HCT116 (cell line): ENCODE measurements around the gene TEKT2. TPM values are rescaled to one million over a fixed set of nuclear protein-coding genes. Genes with fewer than 3 reads are reported as not detected.

Experiments used
- ATAC-seq: fragments of 200-7000 bp; cut with Tn5 transposase; 2 replicates; pipeline ENCODE4 v1.9.1; 2020; ENCODE audit warnings: mild to moderate bottlenecking, moderate library complexity
- BruUV-seq: library from RNA; stranded (reverse); fragments of 400-500 nt; replicated peaks from 2 replicates; lab custom pipeline; 2021; lab: Mats Ljungman, UMichigan
- CTCF ChIA-PET: fragments of 300-600 bp; sonication (Branson Sonifier 250); formaldehyde crosslinking; loops from one replicate; lab custom pipeline; 2021; ENCODE audit warnings: antibody characterized with exemption; lab: Charles Lee
- POLR2A ChIA-PET: fragments of 300-600, 350-600 bp; sonication (Branson Sonifier 250); formaldehyde crosslinking; loops from one replicate; lab custom pipeline; 2021; ENCODE audit warnings: antibody characterized with exemption; lab: Charles Lee
- RAD21 ChIA-PET, 2 experiments: fragments of 300-600 bp; sonication (Branson Sonifier 250); formaldehyde crosslinking; loops; one replicate each; lab custom pipeline; 2023; ENCODE audit warnings: low total read pairs in 2 of 2; ENCODE audit not compliant: uncharacterized antibody in 2 of 2, unreplicated experiment in 2 of 2, low non-redundant PET in 1 of 2; lab: Charles Lee
- DNase-seq: peaks from one replicate; pipeline ENCODE4 v3.0.0-alpha.2; 2010; ENCODE audit warnings: low read depth, low spot score
- H2AFZ ChIP-seq: fragments of 200-600 bp; shearing (Covaris generic), sonication (generic); 2 replicates; pipeline ENCODE4 v1.6.1; 2017; ENCODE audit warnings: low read depth, mixed run types, mixed read lengths, antibody characterized with exemption, low read length; ENCODE audit not compliant: poor library complexity, severe bottlenecking
- H3K27ac ChIP-seq: 2 replicates; pipeline ENCODE4 v1.5.1; 2012; ENCODE audit warnings: low read depth, low read length
- H3K27me3 ChIP-seq: fragments of 200-600 bp; sonication (generic); 2 replicates; pipeline ENCODE4 v1.6.1; 2016; ENCODE audit warnings: mixed run types, low read length, mixed read lengths; ENCODE audit not compliant: insufficient read depth
- H3K36me3 ChIP-seq, 2 experiments: fragments of 200-500 bp in 1 of 2; fragments of 200-600 bp in 1 of 2; sonication (Bioruptor generic) in 1 of 2; sonication (generic) in 1 of 2; 2 replicates each; pipeline versions ENCODE4 v1.5.1 to v1.6.1; 2014 to 2016; ENCODE audit warnings: low read length in 2 of 2, inconsistent platforms in 1 of 2, mixed read lengths in 1 of 2, mixed run types in 1 of 2; ENCODE audit not compliant: insufficient read depth in 2 of 2, control insufficient read depth in 1 of 2
- H3K4me1 ChIP-seq, 2 experiments: fragments of 200-600 bp in 1 of 2; sonication (generic) in 1 of 2; 2 replicates each; pipeline versions ENCODE4 v1.5.1 to v1.6.1; 2012 to 2017; ENCODE audit warnings: low read length in 2 of 2, inconsistent platforms in 1 of 2, mild to moderate bottlenecking in 1 of 2, mixed read lengths in 1 of 2, mixed run types in 1 of 2, moderate library complexity in 1 of 2; ENCODE audit not compliant: insufficient read depth in 2 of 2, control insufficient read depth in 1 of 2
- H3K4me2 ChIP-seq: fragments of 200-600 bp; sonication (generic); 2 replicates; pipeline ENCODE4 v1.6.1; 2017; ENCODE audit warnings: mixed run types, low read length, mixed read lengths
- H3K4me3 ChIP-seq, 2 experiments: fragments of 200-600 bp in 1 of 2; sonication (generic) in 1 of 2; replicated peaks in 1 of 2; 2 replicates each; pipeline ENCODE4 v1.5.1; 2011 to 2016; ENCODE audit warnings: low read length in 2 of 2, control low read depth in 1 of 2, low read depth in 1 of 2, mild to moderate bottlenecking in 1 of 2, mixed read lengths in 1 of 2, mixed run types in 1 of 2
- H3K79me2 ChIP-seq: fragments of 200-600 bp; sonication (generic); 2 replicates; pipeline ENCODE4 v1.6.1; 2017; ENCODE audit warnings: mild to moderate bottlenecking, mixed run types, low read length, moderate library complexity, mixed read lengths; ENCODE audit not compliant: insufficient read depth
- H3K9ac ChIP-seq: fragments of 200-600 bp; sonication (generic); 2 replicates; pipeline ENCODE4 v1.6.1; 2016; ENCODE audit warnings: low read length, mixed read lengths
- H3K9me2 ChIP-seq: fragments of 200-600 bp; sonication (generic), shearing (Covaris generic); 2 replicates; pipeline ENCODE4 v1.6.1; 2017; ENCODE audit warnings: mixed run types, mild to moderate bottlenecking, moderate library complexity; ENCODE audit not compliant: insufficient read depth
- H3K9me3 ChIP-seq, 2 experiments: fragments of 200-500 bp in 1 of 2; fragments of 200-600 bp in 1 of 2; sonication (Bioruptor generic) in 1 of 2; sonication (generic) in 1 of 2; 2 replicates each; pipeline ENCODE4 v1.6.1; 2014 to 2017; ENCODE audit warnings: low read length in 2 of 2, mixed read lengths in 2 of 2, inconsistent platforms in 1 of 2, low read depth in 1 of 2, mild to moderate bottlenecking in 1 of 2, mixed run types in 1 of 2, moderate library complexity in 1 of 2; ENCODE audit not compliant: control insufficient read depth in 1 of 2, insufficient read depth in 1 of 2
- H4K20me1 ChIP-seq: fragments of 200-600 bp; sonication (generic), shearing (Covaris generic); 2 replicates; pipeline ENCODE4 v1.6.1; 2017; ENCODE audit warnings: mixed run types, mild to moderate bottlenecking, moderate library complexity; ENCODE audit not compliant: insufficient read depth
- EZH2phosphoT487 ChIP-seq: fragments of 200-600 bp; IDR thresholded peaks from 2 replicates; pipeline ENCODE4 v1.6.1; 2018; ENCODE audit warnings: antibody characterized with exemption, borderline replicate concordance
- FOSL1 ChIP-seq: IDR thresholded peaks from 2 replicates; pipeline ENCODE4 v1.6.1; 2012; ENCODE audit warnings: low read depth
- RAD21 ChIP-seq: IDR thresholded peaks from 2 replicates; pipeline ENCODE4 v1.6.1; 2012; ENCODE audit warnings: low read depth, mild to moderate bottlenecking
- ZNF274 ChIP-seq: fragments of 200-500 bp; sonication (Bioruptor generic); IDR thresholded peaks from 2 replicates; pipeline ENCODE4 v1.6.1; 2014; ENCODE audit warnings: mild to moderate bottlenecking, low read depth, low read length, inconsistent platforms
- intact Hi-C: fragments of 100-400 bp; cut with micrococcal nuclease; formaldehyde crosslinking; loops from 2 replicates; pipeline ENCODE4 v1.10.0; 2022
- total RNA-seq: library from RNA; stranded (reverse); gene quantifications from one replicate; pipeline ENCODE4 v1.2.1, GENCODE V29; 2021; ENCODE audit not compliant: unreplicated experiment
- TF ChIP-seq, protein P1 (sequence below): IDR thresholded peaks from 2 replicates; pipeline ENCODE4 v1.6.1; 2012; ENCODE audit warnings: low read depth
- TF ChIP-seq, protein P2 (sequence below), 3 experiments: fragments of 200-600 bp in 1 of 3; sonication (generic) in 1 of 3; IDR thresholded peaks in 2 of 3; conservative IDR thresholded peaks in 1 of 3; 2 replicates each; pipeline ENCODE4 v1.5.1; 2012 to 2017; ENCODE audit warnings: low read depth in 2 of 3, low read length in 2 of 3, antibody characterized with exemption in 1 of 3, borderline replicate concordance in 1 of 3, control low read depth in 1 of 3, mild to moderate bottlenecking in 1 of 3, mixed read lengths in 1 of 3, mixed run types in 1 of 3, moderate library complexity in 1 of 3; ENCODE audit not compliant: insufficient read depth in 1 of 3

The TEKT2 gene
- total RNA-seq, 1 experiment from 2014 or later: not detected

DNA sequence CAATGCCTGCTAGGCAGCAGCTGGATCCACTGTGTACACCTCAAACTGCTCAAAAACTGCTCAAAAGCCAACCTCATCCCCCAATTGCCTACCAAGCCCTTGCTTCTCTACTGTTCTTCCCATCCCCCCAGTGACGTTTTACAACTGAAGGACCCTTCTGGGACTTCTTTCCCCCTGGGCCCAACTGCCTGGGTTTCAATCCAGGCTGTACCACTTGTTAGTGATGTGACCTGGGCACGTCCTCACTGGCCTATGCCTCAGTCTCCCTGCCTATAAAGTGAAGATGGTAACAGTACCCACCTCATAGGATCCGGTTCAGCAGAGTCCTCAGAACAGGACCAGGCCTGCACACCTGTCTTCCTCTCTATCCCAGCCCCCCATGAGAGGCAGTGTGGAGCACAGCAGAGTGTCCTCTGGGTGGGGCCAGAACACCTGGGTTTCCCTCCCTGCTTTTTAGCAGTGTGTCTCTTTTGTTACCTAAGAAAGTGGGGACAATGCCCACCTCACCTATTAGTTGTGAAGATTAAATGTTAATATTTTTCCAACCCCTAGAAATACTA is 1.9 kb upstream of the TEKT2 start:
- intact Hi-C loops: loop anchor here (10.0 kb wide), 1 partner anchor 227 kb away; no protein-coding TSS in a partner anchor
- H3K4me1 ChIP-seq: peaks cover 0 to 6% of the 10 kb centered on the region in 2 experiments; a peak in 2 of 4 replicates
- no peaks in the 10 kb centered on the region for H3K79me2 ChIP-seq
- no peak overlapping the region for H3K4me2 ChIP-seq
- no peak overlapping the region for H3K4me3 ChIP-seq
- ChIA-PET RAD21 (no interaction called here), POLR2A (no interaction called here), CTCF (interaction anchor here (0.6 kb wide), 1 partner anchor 9 kb away, joined by 3 read pairs; no protein-coding TSS in a partner anchor)
- no peaks in the 10 kb centered on the region for H4K20me1 ChIP-seq
- H3K9me2 ChIP-seq: no peaks in the 10 kb centered on the region
- no peak overlapping the region for H3K27ac ChIP-seq
- no peak overlapping the region for H3K9ac ChIP-seq
- H3K27me3 ChIP-seq: no peaks in the 10 kb centered on the region
- no peak for DNase-seq
- ATAC-seq: peak; percentile 75
- H3K9me3 ChIP-seq: no peaks in the 10 kb centered on the region
- TF ChIP-seq ZNF274 (no peak), EZH2phosphoT487 (no peak), FOSL1 (no peak), RAD21 (peak; percentile 8; the same call in 1 of the 2 replicates)
- TF ChIP-seq, protein P1, sequence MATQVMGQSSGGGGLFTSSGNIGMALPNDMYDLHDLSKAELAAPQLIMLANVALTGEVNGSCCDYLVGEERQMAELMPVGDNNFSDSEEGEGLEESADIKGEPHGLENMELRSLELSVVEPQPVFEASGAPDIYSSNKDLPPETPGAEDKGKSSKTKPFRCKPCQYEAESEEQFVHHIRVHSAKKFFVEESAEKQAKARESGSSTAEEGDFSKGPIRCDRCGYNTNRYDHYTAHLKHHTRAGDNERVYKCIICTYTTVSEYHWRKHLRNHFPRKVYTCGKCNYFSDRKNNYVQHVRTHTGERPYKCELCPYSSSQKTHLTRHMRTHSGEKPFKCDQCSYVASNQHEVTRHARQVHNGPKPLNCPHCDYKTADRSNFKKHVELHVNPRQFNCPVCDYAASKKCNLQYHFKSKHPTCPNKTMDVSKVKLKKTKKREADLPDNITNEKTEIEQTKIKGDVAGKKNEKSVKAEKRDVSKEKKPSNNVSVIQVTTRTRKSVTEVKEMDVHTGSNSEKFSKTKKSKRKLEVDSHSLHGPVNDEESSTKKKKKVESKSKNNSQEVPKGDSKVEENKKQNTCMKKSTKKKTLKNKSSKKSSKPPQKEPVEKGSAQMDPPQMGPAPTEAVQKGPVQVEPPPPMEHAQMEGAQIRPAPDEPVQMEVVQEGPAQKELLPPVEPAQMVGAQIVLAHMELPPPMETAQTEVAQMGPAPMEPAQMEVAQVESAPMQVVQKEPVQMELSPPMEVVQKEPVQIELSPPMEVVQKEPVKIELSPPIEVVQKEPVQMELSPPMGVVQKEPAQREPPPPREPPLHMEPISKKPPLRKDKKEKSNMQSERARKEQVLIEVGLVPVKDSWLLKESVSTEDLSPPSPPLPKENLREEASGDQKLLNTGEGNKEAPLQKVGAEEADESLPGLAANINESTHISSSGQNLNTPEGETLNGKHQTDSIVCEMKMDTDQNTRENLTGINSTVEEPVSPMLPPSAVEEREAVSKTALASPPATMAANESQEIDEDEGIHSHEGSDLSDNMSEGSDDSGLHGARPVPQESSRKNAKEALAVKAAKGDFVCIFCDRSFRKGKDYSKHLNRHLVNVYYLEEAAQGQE: no peak
- TF ChIP-seq, protein P2, sequence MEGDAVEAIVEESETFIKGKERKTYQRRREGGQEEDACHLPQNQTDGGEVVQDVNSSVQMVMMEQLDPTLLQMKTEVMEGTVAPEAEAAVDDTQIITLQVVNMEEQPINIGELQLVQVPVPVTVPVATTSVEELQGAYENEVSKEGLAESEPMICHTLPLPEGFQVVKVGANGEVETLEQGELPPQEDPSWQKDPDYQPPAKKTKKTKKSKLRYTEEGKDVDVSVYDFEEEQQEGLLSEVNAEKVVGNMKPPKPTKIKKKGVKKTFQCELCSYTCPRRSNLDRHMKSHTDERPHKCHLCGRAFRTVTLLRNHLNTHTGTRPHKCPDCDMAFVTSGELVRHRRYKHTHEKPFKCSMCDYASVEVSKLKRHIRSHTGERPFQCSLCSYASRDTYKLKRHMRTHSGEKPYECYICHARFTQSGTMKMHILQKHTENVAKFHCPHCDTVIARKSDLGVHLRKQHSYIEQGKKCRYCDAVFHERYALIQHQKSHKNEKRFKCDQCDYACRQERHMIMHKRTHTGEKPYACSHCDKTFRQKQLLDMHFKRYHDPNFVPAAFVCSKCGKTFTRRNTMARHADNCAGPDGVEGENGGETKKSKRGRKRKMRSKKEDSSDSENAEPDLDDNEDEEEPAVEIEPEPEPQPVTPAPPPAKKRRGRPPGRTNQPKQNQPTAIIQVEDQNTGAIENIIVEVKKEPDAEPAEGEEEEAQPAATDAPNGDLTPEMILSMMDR (IDR thresholded peaks at IDR 0.05 in 2 of 3, conservative IDR thresholded peaks at IDR 0.05 in 1 of 3; ENCODE audit: borderline replicate concordance in 1 of 3, insufficient read depth in 1 of 3, low read depth in 2 of 3, low read length in 2 of 3): peak in 2 of 3 experiments; percentile 6 to 21; a peak in 1 of 6 replicates
- H2AFZ ChIP-seq: no peak overlapping the region
- no peaks in the 10 kb centered on the region for H3K36me3 ChIP-seq
- BruUV-seq: no TSS peak
